K562 (cell line): Measurements from ENCODE around the gene CDK5RAP3. TPM values are rescaled to one million over a fixed set of nuclear protein-coding genes. Genes with fewer than 3 reads are reported as not detected.

ENCODE experiments used
- ATAC-seq: fragments of 200-7000 bp; cut with Tn5 transposase; 3 replicates; pipeline ENCODE4 v1.9.1; 2020; ENCODE audit warnings: moderate library complexity
- BruUV-seq: library from RNA; stranded (reverse); fragments of 400-500 nt; replicated peaks from 2 replicates; lab custom pipeline; 2021; lab: Mats Ljungman, UMichigan
- CTCF ChIA-PET: fragments of 300-600 bp; formaldehyde crosslinking; extraction: SDS; loops from one replicate; lab custom pipeline; 2021; ENCODE audit warnings: low intra/inter-chr PET ratio; lab: Yijun Ruan, JAX
- POLR2A ChIA-PET: fragments of 300-600, 350-650 bp; sonication (Branson Sonifier 250); formaldehyde crosslinking; extraction: SDS; loops from one replicate; lab custom pipeline; 2021; ENCODE audit warnings: antibody characterized with exemption, inconsistent platforms; lab: Yijun Ruan, JAX
- DNase-seq, 4 experiments: peaks; one replicate each; pipeline versions ENCODE4 v3.0.0 to v3.0.0-alpha.2; 2011 to 2018; ENCODE audit warnings: low spot score in 3 of 4, mixed read lengths in 3 of 4; ENCODE audit errors: extremely low read depth in 1 of 4
- FAIRE-seq: peaks from 2 replicates; lab custom pipeline; 2011; peaks lifted over from hg19 to GRCh38; lab: Jason Lieb, UNC
- H2AFZ ChIP-seq: 2 replicates; pipeline ENCODE4 v1.6.0; 2011; ENCODE audit warnings: low read depth, low read length, control low read depth, inconsistent platforms
- H3K27ac ChIP-seq: fragments of 200-600 bp; 3 replicates; pipeline ENCODE4 v1.8.0; 2011; ENCODE audit warnings: low read depth, mild to moderate bottlenecking, control low read depth, inconsistent platforms, low read length, moderate library complexity, mixed read lengths; ENCODE audit errors: extremely low read depth
- H3K27me3 ChIP-seq, 2 experiments: fragments of 300-600 bp in 1 of 2; 2 replicates in 1 of 2; 3 replicates in 1 of 2; pipeline versions ENCODE4 v1.6.0 to v1.8.0; 2011; ENCODE audit warnings: inconsistent platforms in 2 of 2, low read length in 2 of 2, mild to moderate bottlenecking in 1 of 2, mixed read lengths in 1 of 2, moderate library complexity in 1 of 2; ENCODE audit not compliant: control insufficient read depth in 2 of 2, insufficient read depth in 2 of 2
- H3K36me3 ChIP-seq: fragments of 300-600 bp; 3 replicates; pipeline ENCODE4 v1.8.0; 2011; ENCODE audit warnings: mild to moderate bottlenecking, low read length, inconsistent platforms; ENCODE audit not compliant: control insufficient read depth, insufficient read depth
- H3K4me1 ChIP-seq, 2 experiments: fragments of 200-600 bp in 1 of 2; replicated peaks in 1 of 2; 2 replicates in 1 of 2; 3 replicates in 1 of 2; pipeline versions ENCODE4 v1.5.1 to v1.8.0; 2011; ENCODE audit warnings: inconsistent platforms in 2 of 2, low read length in 2 of 2, mild to moderate bottlenecking in 1 of 2, mixed read lengths in 1 of 2, moderate library complexity in 1 of 2; ENCODE audit not compliant: control insufficient read depth in 2 of 2, insufficient read depth in 2 of 2
- H3K4me2 ChIP-seq: 2 replicates; pipeline ENCODE4 v1.6.1; 2011; ENCODE audit warnings: low read length, control low read depth, inconsistent platforms, mixed read lengths; ENCODE audit not compliant: insufficient read depth
- H3K4me3 ChIP-seq: fragments of 200-600 bp; sonication (generic), shearing (Covaris generic); 2 replicates; pipeline ENCODE4 v1.5.1; 2016; ENCODE audit warnings: control low read depth, inconsistent platforms
- H3K79me2 ChIP-seq: fragments of 200-600 bp; 3 replicates; pipeline ENCODE4 v1.8.0; 2011; ENCODE audit warnings: low read length, inconsistent platforms; ENCODE audit not compliant: control insufficient read depth, insufficient read depth
- H3K9ac ChIP-seq, 2 experiments: 2 replicates each; pipeline versions ENCODE4 v1.6.0 to v1.6.1; 2011; ENCODE audit warnings: low read depth in 2 of 2, low read length in 2 of 2, control low read depth in 1 of 2, inconsistent platforms in 1 of 2, mild to moderate bottlenecking in 1 of 2, mixed read lengths in 1 of 2; ENCODE audit not compliant: insufficient read depth in 1 of 2
- H3K9me1 ChIP-seq: one replicate; pipeline ENCODE4 v1.6.0; 2011; ENCODE audit warnings: inconsistent platforms, mild to moderate bottlenecking, low read length, moderate library complexity; ENCODE audit not compliant: control insufficient read depth, insufficient read depth
- H3K9me3 ChIP-seq: replicated peaks from 2 replicates; pipeline ENCODE4 v1.5.1; 2011; ENCODE audit warnings: low read depth, low read length, inconsistent platforms; ENCODE audit not compliant: control insufficient read depth, insufficient read depth
- H4K20me1 ChIP-seq: replicated peaks from 2 replicates; pipeline ENCODE4 v1.6.1; 2011; ENCODE audit warnings: low read length, inconsistent platforms, mixed read lengths; ENCODE audit not compliant: control insufficient read depth, insufficient read depth
- HNRNPK ChIP-seq: fragments of 200-400 bp; formaldehyde crosslinking; IDR thresholded peaks from one replicate; pipeline ENCODE4 v1.6.1; 2018; ENCODE audit warnings: mild to moderate bottlenecking, low read depth, low read length; ENCODE audit not compliant: poor library complexity, severe bottlenecking
- ILF3 ChIP-seq: fragments of 450-650 bp; IDR thresholded peaks from 2 replicates; pipeline ENCODE4 v1.6.1; 2018; ENCODE audit warnings: antibody characterized with exemption, mild to moderate bottlenecking, moderate library complexity, borderline replicate concordance
- LEF1 ChIP-seq: fragments of 450-650 bp; IDR thresholded peaks from 2 replicates; pipeline ENCODE4 v1.6.1; 2016; ENCODE audit warnings: mild to moderate bottlenecking
- MEIS2 ChIP-seq: fragments of 450-650 bp; IDR thresholded peaks from 2 replicates; pipeline ENCODE4 v1.6.1; 2014; ENCODE audit warnings: mild to moderate bottlenecking; ENCODE audit not compliant: partially characterized antibody
- POLR2AphosphoS2 ChIP-seq: IDR thresholded peaks from 2 replicates; pipeline ENCODE4 v1.6.1; 2012; ENCODE audit warnings: low read length, improper control_type of control experiment
- PTTG1 ChIP-seq: fragments of 450-650 bp; IDR thresholded peaks from 2 replicates; pipeline ENCODE4 v1.6.1; 2016; ENCODE audit warnings: low read depth, mild to moderate bottlenecking, missing genetic modification characterization, missing compliant biosample characterization
- ZNF668 ChIP-seq: fragments of 250-450 bp; sonication (Bioruptor Pico); IDR thresholded peaks from 2 replicates; pipeline ENCODE4 v1.8.0; 2022; ENCODE audit warnings: mild to moderate bottlenecking, inconsistent platforms
- WGBS: fragments of 100-300 bp; shearing (Covaris generic); methylation state at CpG from one replicate; pipeline ENCODE4 v1.1.6; 2016; ENCODE audit warnings: low coverage, mixed read lengths; ENCODE audit not compliant: insufficient coverage; ENCODE audit errors: missing lambda C conversion rate; 5-methylcytosine and 5-hydroxymethylcytosine counted together
- in situ Hi-C: fragments of 300-500 bp; cut with MboI; formaldehyde crosslinking; loops from 4 replicates; pipeline ENCODE4 v1.15.0; 2018; ENCODE audit warnings: inconsistent platforms, mixed read lengths
- intact Hi-C: fragments of 100-400 bp; cut with micrococcal nuclease; formaldehyde crosslinking; loops from 2 replicates; pipeline ENCODE4 v1.14.2; 2022
- polyA plus RNA-seq, 8 experiments: library from polyadenylated mRNA; depleted of rRNA in 4 of 8; stranded (reverse) in 5 of 8; unstranded in 3 of 8; fragments of >200 nt; fragmentation: Nextera tagmentation in 2 of 8; fragmentation: Illumina TruSeq in 1 of 8; extraction: Ambion mirVana in 2 of 8; extraction: Trizol in 1 of 8; gene quantifications; 2 replicates each; pipeline versions ENCODE4 v1.2.1 to v1.2.3, GENCODE V29; 2011 to 2014; ENCODE audit warnings: inconsistent platforms in 1 of 8, missing spikeins in 1 of 8
- total RNA-seq, 7 experiments: library from RNA; depleted of rRNA in 6 of 7; stranded (reverse); fragments of >200 nt in 6 of 7; fragmentation: Illumina TruSeq in 2 of 7; extraction: Trizol in 2 of 7; gene quantifications; 2 replicates each; pipeline versions ENCODE4 v1.2.1 to v1.2.3, GENCODE V29; 2011 to 2021; ENCODE audit warnings: low replicate concordance in 1 of 7
- TF ChIP-seq, protein P1 (sequence below): fragments of 250-450 bp; sonication (Bioruptor Pico); IDR thresholded peaks from 2 replicates; pipeline ENCODE4 v1.4.0; 2020; ENCODE audit warnings: mild to moderate bottlenecking, moderate library complexity, borderline replicate concordance
- TF ChIP-seq, protein P2 (sequence below): fragments of 250-450 bp; sonication (Bioruptor Pico); IDR thresholded peaks from 2 replicates; pipeline ENCODE4 v1.4.0; 2020
- TF ChIP-seq, protein P3 (sequence below): fragments of 450-650 bp; IDR thresholded peaks from 2 replicates; pipeline ENCODE4 v1.7.1; 2018; ENCODE audit warnings: mild to moderate bottlenecking, low read depth; ENCODE audit not compliant: partially characterized antibody

The CDK5RAP3 gene
- total and polyA plus RNA-seq, 9 of the 15 experiments (the other 6 are each of a cell fraction or from before 2014, with no cell fraction given) = 44.2 to 202 (median 91.5) TPM

DNA sequence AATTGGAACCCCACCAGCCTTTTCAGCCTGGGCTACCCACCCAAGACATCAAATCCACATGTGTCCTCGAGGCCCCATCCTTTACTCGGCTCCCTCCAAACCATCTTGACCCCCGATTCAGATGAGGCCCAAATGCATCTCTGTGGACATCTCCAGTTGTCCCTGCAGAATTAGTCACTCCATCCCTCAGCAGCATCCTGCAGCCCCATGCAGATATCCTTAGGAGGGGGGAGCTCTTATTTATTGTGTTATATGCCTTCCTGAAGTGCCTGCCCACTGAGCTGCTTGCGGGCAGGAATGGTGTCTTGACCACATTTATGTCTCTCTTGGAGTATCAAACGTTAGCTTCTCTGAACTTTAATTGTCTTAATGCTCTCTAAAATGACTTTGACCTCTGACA is 15.6 kb downstream of the CDK5RAP3 start:
- no peak for FAIRE-seq
- Histone ChIP-seq H3K27ac (no peak overlapping the region), H3K79me2 (no peaks in the 10 kb centered on the region), H3K9ac (no peak overlapping the region), H3K4me3 (no peak overlapping the region), H4K20me1 (peaks cover 12% of the 10 kb centered on the region; the same call in 1 of the 2 replicates), H3K27me3 (no peaks in the 10 kb centered on the region), H3K9me3 (no peaks in the 10 kb centered on the region), H3K36me3 (peaks cover 28% of the 10 kb centered on the region; the same call in 2 of the 3 replicates), H3K4me2 (no peak overlapping the region), H3K9me1 (peaks cover 4% of the 10 kb centered on the region), H3K4me1 (peaks cover 36 to 43% of the 10 kb centered on the region in 2 experiments), H2AFZ (no peak overlapping the region)
- in situ Hi-C loops (no loop called here), intact Hi-C loops (no loop called here)
- ChIA-PET CTCF (no interaction called here), POLR2A (interaction anchor here (0.9 to 1.5 kb wide), 3 partner anchors 9 to 16 kb away, joined by 4 to 7 read pairs (median 5); partner anchors contain the start of gene CDK5RAP3)
- BruUV-seq = no TSS peak
- 45% methylated on average over 5 of the region's 5 CpGs for WGBS
- no peak for ATAC-seq
- DNase-seq = no peak
- TF ChIP-seq, protein P1, sequence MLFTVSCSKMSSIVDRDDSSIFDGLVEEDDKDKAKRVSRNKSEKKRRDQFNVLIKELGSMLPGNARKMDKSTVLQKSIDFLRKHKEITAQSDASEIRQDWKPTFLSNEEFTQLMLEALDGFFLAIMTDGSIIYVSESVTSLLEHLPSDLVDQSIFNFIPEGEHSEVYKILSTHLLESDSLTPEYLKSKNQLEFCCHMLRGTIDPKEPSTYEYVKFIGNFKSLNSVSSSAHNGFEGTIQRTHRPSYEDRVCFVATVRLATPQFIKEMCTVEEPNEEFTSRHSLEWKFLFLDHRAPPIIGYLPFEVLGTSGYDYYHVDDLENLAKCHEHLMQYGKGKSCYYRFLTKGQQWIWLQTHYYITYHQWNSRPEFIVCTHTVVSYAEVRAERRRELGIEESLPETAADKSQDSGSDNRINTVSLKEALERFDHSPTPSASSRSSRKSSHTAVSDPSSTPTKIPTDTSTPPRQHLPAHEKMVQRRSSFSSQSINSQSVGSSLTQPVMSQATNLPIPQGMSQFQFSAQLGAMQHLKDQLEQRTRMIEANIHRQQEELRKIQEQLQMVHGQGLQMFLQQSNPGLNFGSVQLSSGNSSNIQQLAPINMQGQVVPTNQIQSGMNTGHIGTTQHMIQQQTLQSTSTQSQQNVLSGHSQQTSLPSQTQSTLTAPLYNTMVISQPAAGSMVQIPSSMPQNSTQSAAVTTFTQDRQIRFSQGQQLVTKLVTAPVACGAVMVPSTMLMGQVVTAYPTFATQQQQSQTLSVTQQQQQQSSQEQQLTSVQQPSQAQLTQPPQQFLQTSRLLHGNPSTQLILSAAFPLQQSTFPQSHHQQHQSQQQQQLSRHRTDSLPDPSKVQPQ = no peak
- no peak for TF ChIP-seq POLR2AphosphoS2
- TF ChIP-seq, protein P2, sequence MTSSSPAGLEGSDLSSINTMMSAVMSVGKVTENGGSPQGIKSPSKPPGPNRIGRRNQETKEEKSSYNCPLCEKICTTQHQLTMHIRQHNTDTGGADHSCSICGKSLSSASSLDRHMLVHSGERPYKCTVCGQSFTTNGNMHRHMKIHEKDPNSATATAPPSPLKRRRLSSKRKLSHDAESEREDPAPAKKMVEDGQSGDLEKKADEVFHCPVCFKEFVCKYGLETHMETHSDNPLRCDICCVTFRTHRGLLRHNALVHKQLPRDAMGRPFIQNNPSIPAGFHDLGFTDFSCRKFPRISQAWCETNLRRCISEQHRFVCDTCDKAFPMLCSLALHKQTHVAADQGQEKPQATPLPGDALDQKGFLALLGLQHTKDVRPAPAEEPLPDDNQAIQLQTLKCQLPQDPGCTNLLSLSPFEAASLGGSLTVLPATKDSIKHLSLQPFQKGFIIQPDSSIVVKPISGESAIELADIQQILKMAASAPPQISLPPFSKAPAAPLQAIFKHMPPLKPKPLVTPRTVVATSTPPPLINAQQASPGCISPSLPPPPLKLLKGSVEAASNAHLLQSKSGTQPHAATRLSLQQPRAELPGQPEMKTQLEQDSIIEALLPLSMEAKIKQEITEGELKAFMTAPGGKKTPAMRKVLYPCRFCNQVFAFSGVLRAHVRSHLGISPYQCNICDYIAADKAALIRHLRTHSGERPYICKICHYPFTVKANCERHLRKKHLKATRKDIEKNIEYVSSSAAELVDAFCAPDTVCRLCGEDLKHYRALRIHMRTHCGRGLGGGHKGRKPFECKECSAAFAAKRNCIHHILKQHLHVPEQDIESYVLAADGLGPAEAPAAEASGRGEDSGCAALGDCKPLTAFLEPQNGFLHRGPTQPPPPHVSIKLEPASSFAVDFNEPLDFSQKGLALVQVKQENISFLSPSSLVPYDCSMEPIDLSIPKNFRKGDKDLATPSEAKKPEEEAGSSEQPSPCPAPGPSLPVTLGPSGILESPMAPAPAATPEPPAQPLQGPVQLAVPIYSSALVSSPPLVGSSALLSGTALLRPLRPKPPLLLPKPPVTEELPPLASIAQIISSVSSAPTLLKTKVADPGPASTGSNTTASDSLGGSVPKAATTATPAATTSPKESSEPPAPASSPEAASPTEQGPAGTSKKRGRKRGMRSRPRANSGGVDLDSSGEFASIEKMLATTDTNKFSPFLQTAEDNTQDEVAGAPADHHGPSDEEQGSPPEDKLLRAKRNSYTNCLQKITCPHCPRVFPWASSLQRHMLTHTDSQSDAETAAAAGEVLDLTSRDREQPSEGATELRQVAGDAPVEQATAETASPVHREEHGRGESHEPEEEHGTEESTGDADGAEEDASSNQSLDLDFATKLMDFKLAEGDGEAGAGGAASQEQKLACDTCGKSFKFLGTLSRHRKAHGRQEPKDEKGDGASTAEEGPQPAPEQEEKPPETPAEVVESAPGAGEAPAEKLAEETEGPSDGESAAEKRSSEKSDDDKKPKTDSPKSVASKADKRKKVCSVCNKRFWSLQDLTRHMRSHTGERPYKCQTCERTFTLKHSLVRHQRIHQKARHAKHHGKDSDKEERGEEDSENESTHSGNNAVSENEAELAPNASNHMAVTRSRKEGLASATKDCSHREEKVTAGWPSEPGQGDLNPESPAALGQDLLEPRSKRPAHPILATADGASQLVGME = no peak
- no peak for TF ChIP-seq HNRNPK
- TF ChIP-seq ILF3 = no peak
- TF ChIP-seq LEF1 = no peak
- no peak for TF ChIP-seq ZNF668 (CRISPR knock-in tag)
- TF ChIP-seq PTTG1 (tag) = no peak
- TF ChIP-seq, protein P3, sequence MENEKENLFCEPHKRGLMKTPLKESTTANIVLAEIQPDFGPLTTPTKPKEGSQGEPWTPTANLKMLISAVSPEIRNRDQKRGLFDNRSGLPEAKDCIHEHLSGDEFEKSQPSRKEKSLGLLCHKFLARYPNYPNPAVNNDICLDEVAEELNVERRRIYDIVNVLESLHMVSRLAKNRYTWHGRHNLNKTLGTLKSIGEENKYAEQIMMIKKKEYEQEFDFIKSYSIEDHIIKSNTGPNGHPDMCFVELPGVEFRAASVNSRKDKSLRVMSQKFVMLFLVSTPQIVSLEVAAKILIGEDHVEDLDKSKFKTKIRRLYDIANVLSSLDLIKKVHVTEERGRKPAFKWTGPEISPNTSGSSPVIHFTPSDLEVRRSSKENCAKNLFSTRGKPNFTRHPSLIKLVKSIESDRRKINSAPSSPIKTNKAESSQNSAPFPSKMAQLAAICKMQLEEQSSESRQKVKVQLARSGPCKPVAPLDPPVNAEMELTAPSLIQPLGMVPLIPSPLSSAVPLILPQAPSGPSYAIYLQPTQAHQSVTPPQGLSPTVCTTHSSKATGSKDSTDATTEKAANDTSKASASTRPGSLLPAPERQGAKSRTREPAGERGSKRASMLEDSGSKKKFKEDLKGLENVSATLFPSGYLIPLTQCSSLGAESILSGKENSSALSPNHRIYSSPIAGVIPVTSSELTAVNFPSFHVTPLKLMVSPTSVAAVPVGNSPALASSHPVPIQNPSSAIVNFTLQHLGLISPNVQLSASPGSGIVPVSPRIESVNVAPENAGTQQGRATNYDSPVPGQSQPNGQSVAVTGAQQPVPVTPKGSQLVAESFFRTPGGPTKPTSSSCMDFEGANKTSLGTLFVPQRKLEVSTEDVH = no peak
- TF ChIP-seq MEIS2 = no peak
